Retina (tissue), 1 donor: ENCODE measurements around the gene LRRC72.
"Not testable (repeated sequence)": the region's sequence is repeated elsewhere in the genome, so short reads cannot be mapped to it uniquely, and the experiment has no call there.

Source experiments
- DNase-seq: peaks from one replicate; pipeline ENCODE4 v3.0.0-alpha.2; 2016

LRRC72 gene

DNA sequence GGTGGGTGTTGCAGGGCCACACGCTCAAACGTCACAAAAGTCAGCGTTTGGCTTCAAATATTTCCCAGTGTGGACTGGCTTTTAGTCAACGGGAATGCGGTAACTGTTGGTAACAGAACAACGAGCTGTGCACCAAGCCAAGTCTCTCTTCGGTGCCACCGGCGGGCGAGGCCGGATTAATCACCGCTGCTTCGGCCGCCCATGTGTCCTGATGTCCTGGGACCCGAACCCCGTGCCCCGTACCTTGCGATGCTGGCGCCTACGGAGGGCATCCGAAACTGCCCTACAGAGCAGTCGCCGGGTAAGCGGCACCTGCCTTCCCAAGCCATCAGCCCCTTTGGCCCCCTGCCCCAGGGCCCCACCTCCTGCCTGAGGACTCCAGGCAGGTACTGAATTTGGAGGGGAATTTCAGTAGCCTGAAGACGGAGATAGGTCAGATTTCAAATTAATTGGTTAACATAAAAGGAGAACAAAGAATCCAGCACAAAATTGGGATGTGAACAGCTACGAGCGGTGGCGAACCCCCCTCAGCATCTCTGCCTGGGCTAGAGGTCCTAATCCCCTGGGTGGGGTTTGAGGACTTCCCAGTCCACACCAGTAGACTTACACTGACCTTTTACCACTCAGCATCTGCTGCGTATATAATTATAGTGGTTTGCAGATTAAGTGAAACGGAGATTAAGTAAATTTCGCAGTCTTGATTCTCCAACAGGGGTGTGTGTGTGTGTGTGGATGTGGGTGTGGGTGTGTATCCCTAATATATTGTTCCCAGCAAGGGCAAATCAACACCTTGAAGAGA, at the start of gene LRRC72:
Gene LRRC72 (plus strand): TSS at position 84 of the 799 bp plus-strand sequence. CDS start 128 bp downstream, at position 212.
- DNase-seq, result no peak

DNA sequence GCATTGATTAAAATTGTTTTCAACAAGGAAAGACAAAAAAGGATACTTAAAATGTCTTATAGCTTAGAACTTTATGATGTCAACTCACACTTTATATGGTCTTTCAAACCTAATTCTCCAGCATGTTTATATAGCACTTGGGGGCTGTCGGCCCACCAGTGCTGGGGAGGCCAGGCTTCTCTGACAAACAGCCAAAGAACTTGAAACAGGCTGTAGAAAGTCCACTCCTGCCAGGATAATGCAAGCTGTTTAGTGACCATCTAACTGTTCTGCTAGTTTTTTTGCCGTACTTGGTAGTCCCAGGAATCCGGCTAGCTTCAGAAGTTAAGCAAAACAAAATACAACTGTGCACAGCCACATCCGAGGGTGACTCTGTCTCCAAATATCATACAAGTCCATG, 47.5 kb upstream of the LRRC72 start:
- DNase-seq, result no peak

DNA sequence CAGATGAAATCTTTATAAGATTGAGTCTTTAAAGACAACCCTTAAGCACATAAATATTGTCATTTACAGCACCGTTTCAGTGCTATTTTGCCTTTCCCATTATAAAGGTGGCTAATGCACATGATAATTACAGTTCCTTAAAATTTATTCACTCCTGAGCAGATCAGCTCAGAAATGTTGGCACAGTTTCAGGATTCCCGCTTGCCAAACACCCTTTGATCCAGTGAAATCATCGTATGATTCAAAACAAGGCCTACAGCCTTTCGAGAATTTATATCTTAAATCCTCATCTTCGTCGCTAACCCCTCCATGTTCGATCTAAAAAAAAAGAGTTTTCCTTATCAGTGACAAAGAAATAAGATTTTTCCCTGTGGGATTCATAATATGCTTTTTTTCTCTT, 47.0 kb upstream of the LRRC72 start:
- no peak for DNase-seq

DNA sequence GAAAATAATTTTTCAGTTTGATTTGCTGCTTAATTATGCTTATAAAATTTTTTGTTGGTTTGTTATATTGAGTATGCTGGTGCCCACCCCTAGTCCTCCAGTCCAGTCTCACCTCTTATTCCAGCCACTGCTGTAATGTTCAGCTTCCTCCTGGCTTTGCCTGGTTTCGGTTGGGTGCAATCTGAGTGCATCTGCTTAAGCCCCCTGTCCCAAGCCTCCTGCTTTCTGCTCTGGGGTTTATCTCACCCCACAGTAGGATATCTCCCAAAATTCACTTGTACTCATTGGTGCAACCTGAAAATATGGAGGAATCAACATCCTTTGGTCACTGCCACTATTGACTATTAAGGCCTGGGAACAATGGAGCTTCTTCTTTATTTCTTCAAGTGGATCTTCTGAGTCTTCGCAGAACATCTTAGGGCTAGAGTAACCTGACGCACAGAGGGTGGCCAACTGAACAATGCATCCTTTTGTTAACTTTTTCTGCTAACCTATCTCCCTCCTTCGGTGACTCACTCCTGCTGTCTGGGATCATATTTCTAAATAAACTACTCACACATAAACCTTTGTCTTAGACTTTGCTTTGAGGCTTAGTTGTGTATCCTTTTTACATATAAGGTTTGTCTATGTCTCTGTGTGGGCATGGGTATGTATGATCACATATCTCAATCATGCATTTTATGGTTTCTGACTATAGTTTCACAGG, 42.0 kb upstream of the LRRC72 start:
- no peak for DNase-seq

DNA sequence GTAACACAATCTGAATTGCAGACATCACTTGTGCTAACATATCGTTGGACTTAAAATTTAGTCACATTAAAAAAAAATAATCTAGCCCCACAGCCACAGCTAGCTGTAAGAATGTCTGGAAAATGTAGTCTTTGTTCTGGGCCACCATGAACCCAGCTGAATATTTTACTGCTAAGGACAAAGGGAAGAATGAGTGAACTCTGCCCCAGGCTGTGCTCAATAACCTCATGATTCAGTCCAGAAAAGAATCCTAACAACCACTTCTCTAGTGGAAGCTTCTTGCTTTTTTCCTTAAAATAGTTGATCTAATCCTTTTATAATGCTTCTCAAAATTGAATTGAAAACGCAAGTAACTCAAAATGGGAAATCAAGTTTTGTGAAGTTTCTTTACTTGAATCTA, 35.5 kb upstream of the LRRC72 start:
- no peak for DNase-seq

DNA sequence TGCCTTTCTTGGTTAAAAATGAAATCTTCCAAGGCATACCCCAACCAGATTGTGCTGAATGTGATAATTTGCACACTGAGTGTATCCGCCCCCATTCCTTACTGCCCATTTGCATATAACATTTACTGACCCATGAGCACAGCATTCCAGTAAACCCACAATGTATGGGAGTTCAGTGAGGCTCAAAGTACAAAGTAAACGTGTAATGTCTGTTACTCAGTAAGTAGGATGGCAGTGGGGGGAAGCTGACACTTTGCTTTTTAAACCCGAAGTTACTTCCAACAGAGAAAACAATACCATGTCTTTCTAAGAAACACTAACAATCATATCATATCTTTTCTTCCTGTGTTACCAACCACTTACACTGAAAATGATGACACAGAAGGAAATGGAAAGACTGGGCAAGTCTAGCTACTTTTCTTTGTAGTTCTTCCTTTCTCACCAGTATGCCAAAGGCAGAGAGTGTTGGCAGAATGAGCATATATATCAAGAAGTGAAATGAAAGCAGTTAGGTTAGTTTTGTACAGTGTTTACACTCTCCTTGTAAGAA, 34.0 kb upstream of the LRRC72 start:
- DNase-seq, result no peak

DNA sequence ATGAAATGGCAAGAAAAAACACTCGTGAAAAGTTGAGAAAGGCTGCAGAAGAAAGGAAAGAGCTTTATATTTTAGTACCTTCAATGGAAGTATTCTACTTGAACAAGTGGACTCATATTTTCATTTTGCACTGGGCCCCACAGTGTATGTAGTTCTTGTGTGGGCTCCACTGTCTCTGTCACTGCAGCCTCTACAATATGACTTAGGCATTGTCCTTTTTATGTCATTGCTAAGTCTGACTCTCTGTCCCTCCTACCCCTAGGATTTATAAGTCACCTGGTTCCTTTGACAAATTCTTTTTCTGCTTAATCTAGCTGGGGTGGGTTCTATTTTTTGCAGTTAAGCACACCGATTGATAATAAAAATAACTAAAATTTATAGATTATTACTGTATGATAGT, 33.4 kb upstream of the LRRC72 start:
- DNase-seq, result no peak

DNA sequence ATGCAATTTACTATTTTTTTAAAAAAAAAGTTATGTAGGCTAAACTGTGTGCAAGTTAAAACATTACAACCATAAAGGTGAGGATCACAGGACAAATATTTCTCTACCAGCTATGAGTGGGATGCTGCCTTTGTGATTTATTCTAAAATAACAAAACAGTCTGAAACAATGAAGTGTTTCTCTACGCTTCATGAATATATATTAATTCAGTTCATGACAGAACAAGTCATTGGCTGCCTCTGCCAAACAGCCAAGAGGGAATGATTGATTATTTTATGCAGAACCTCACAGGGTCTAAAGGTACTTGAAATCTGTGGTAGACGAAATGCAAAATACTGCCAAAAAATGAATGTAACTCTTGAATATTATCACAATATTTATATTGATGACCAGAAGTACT, 32.1 kb upstream of the LRRC72 start:
- no peak for DNase-seq

DNA sequence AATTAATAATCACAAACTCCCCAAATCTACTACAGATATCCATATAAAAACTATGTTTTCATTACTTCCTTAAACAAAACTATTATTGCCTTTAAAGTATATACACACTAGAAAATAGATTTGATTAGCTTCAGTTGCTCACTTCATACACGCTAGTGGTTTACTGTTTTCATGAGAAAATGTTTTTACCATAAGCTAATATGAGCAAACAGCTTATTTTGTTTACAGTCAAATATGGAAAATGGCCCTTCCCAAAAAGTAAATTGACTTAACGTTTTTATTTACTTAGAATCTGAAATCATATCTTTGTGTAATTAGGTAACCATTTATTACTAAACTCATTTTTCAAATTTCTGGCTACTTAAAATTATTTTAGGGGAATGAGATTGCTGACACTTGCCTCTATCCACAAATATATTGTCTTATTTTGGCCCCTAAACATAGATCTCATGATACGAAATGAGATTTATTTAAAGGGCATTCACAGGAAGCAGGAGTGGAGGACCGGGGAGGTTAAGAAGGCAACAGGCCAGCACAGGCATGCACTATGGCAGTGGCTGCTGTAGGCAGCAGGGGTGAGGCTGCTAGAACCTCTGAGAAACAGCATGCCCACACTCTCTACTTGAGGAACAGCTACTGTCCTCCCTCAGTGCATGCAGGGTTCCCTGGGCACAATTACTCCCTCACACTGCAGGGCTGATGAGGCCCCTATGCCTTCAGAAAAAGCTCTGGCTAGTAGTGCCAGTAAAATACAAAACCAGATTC, 31.5 kb upstream of the LRRC72 start:
- no peak for DNase-seq

DNA sequence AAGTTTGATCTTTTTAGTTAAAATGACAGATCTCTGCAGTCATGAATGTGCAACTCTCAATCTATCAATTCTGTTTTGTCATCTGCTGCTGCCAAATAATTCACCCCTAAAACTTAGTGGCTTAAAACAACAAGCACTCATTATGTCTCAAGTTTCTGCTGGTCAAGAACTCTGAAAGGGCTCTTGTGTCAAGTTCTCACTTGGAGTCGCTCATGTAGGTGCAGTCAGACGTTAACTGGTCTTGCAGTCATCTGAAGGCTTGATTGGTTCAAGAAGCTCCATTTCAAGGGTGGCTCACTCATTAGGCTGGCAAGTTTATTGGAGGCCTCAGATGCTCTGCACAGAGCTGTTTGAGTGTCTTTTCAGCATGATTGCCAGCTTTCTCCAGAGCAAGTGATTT, 28.5 kb upstream of the LRRC72 start:
- no peak for DNase-seq

DNA sequence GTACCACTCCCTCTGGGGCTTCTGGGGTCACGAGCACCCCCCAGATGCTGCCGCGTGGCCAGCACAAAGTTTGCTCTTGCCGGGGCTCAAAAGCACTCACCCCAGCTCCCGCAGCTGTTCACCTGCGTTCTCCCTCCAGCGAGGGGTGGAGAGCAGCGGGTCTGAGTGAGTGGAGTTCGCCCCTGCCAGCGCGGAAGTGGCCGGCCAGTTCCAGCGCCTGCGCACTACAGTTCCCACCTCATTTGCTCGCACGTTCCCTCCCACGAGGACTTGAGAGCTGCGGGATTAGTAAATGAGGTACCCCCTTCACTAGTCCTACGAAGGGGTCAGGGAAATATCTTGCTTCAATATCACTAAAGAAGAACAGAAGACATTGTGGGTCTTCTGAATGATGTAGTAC, 24.3 kb upstream of the LRRC72 start:
- DNase-seq, result no peak

DNA sequence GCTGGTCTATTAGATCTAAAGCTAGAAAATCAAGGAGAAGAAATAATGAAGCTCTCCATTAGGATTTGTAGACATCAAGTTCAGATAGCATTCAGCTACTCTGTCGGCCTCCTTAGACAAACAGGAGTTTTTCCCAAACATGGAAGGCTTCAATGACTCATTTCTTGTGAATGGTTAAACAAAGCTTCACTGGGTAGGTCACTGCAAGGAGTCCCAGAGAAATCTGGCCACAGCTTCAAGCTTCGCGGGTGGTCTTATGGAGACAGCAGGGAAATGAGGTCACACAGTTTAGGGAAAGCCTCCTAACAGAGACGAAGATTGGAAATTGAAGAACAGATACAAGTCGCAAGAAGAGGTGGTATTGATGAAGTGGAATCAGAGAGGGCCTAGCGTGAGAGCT, 22.6 kb upstream of the LRRC72 start:
- DNase-seq, result no peak

DNA sequence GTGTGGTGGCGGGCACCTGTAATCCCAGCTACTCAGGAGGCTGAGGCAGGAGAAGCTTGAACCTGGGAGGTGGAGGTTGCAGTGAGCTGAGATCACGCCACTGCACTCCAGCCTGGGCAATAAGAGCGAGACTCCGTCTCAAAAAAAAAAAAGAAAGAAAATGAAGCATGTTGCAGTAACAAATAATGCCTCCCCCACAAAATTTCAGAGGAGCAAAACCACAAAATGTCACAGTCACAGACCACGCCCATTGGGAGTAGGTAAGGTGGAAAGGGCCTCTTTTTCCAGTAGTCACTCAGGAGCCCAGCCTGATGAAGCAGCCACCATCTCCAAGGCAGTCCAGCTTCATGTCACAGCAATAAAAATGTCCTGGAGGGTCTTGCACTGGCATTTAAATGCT, 20.2 kb upstream of the LRRC72 start:
- not testable (repeated sequence) for DNase-seq

DNA sequence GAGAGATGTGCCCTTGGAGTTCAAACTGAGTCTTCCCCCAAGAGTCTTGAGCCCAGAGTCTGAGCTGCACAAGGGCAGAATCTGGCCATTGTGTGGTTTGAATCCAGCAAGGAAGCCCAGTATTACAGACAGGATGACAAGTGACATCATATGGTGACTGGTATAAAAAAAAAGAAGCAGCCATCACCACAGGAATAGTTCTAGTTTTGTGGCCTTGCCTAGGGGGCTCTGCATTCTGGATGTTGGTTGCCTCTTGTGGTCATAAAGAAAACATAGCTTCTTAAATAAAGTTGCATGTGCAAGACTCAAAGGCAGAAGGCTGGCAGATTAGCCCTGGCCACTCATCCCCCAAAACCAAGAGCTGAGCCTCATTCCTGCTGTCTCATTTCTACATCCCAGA, 16.8 kb upstream of the LRRC72 start:
- DNase-seq, result no peak

DNA sequence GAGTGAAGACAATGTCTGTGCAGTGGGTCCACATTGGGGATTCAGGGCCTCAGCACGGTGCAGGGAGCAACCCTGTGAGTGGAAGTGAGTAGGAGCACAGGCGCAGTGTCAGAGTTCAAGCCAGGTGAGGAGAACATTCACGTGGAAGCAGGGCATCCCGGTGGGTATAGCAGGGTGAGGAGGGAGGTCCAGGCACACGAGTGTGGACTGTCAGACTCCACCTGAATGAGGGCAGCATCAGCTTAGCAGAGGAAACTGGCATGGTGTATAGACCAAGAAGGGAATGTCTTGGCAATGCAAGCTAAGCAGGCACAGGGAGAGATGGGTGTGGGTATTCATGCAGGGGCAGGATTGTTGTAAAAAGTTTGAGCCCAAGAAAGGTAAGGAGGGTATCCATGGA, 15.3 kb upstream of the LRRC72 start:
- DNase-seq, result no peak

DNA sequence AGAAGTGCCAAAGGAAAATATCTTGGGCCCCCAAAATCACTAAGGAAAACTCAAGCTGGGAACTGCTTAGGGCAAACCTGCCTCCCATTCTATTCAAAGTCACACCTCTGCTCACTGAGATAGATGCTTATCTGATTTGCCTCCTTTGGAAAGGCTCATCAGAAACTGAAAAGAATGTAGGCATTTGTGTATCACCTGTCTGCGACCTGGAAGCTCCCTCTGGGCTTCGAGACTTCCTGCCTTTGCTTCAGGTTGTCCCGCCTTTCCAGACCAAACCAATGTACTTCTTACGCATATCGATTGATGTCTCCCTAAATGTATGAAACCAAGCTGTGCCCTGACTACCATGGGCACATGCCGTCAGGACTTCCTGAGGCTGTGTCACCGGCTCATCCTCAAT, 14.5 kb upstream of the LRRC72 start:
- no peak for DNase-seq

DNA sequence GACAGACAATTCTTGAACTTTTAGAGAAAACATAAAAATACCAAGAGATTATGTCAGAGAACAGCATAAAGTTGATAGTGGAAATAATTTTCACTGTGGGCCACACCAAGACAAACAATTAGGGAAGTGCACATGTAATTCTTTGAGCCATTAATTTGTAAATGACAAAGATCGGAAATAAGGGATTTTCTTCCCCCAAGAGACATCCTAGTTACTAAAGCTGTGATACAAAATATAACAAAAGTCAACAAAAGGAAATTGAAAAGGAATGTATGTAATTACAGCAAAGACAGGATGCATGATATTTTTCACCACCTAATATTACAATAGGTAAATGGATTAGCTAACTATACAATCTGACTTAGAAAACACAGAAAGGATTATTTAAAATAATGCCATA, 12.4 kb upstream of the LRRC72 start:
- DNase-seq, result no peak

DNA sequence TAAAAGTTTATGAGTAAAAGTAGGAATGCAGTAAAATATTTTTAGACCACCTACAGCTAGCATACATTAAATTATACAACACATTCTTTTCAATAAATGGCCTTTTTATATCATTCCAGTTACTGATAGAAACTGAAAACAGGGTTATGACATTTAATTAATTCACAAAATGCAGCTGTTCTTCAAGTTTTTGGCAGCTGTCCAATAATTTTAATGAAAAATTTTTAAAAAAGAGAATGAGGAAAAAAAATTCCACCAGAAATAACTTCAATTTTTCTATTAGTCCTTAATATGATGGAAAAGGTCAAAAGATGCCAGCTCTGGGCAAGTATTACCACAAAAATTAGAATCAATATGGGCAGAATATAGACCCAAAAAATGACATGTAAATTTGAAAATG, 11.9 kb upstream of the LRRC72 start:
- DNase-seq, result no peak

DNA sequence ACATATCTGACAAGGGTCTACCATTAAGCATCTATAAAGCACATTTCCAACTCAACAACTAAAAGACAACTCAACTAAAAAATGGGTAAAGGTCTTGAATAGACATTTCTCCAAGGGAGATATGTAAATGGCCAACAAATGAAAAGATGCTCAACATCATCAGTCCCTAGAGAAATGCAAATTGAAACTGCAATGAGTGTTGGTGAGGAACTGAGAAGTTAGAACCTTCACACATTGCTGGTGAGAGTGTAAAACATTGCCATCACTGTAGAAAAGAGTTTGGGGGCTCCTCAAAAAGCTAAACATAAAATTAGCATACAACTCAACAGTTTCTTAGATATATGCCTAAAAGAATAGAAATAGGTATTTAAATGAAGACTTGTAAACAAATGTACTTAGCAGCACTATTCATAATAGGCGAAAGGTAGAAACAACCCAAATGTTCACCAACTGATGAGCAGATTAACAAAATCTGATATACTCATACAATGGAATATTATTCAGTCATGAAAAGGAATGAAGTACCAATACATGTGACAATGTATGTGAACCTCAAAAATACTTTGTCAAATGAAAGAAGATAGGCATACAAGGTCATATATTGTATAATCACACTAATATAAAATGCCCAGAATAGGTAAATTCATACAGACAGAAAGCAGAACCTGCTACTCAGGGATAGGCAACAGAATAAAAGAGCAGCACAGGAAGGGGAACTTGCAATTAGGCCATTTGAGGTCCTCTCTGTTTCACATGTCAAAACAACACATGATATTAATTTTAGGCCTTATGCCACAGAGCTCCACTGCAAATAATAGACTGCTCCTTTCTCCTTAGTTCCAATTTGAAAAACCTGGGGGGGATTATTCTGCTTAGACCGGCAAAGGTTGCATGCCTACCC, 10.6 kb upstream of the LRRC72 start:
- DNase-seq, result no peak

DNA sequence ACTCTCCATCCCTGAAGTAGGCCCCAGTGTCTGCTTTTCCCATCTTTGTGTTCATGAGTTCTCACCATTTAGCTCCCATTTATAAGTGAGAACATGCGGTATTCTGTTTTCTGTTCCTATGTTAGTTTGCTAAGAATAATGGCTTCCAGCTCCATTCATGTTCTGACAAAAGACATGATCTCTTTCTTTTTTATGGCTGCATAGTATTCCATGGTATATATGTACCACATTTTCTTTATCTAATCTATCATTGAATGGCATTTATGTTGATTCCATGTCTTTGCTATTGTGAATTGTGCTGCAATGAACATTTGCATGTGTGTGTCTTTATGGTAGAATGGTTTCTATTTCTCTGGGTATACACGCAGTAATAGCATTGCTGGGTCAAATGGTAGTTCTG, 6.6 kb upstream of the LRRC72 start:
- not testable (repeated sequence) for DNase-seq

DNA sequence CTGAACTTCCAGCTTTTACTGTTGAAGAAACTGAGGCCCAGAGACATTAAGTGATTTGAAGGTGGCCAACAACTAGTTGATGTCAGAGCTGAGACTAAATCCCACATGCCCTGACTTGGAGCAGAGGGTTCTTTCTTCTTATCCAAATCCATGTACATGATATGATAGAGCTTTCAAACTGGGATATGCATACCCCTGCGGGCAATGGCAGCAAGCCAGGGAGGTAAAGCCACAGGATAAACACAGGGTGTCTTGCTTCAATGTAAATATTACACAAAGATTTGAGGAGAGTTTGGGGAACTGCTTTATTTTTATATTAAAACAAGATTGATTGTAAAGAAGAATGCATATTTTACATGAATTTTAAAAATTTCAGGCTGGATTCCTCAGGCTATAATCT, 2.3 kb upstream of the LRRC72 start:
- DNase-seq, result no peak

DNA sequence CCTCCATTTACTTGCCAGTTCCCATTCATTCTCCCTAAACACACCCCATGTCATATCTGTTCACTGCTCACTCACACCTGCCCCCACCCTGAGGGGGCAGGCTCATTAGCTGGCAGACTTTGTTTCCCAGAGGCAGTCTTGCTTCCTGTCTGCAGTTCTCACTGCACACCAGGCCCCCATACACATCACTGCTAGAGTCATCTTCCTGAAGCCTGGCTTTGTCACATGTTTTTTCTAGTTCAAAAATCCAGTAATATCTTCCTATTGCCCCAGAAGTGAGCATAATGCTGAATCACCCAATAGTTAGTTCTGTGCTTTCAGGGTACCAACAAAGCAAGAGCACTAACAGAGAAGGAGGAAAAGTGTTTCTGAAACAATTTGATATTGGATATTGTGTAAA, 1.9 kb downstream of the LRRC72 start:
- DNase-seq, result no peak
